A673 (cell line): ENCODE results near the gene C6orf118.

Source experiments
- EZH2 ChIP-seq: fragments of 200-600 bp; sonication (generic); IDR thresholded peaks from 2 replicates; pipeline ENCODE4 v1.6.1; 2017; ENCODE audit warnings: borderline replicate concordance, low read depth, mild to moderate bottlenecking, mixed read lengths, antibody characterized with exemption, low read length; ENCODE audit not compliant: poor library complexity, severe bottlenecking
- TF ChIP-seq, protein P1 (sequence below): fragments of 300-800, 200-600 bp; sonication (generic); conservative IDR thresholded peaks from 2 replicates; pipeline ENCODE4 v1.5.1; 2017; ENCODE audit warnings: low read depth, mild to moderate bottlenecking, antibody characterized with exemption, low read length, moderate library complexity, mixed read lengths

DNA sequence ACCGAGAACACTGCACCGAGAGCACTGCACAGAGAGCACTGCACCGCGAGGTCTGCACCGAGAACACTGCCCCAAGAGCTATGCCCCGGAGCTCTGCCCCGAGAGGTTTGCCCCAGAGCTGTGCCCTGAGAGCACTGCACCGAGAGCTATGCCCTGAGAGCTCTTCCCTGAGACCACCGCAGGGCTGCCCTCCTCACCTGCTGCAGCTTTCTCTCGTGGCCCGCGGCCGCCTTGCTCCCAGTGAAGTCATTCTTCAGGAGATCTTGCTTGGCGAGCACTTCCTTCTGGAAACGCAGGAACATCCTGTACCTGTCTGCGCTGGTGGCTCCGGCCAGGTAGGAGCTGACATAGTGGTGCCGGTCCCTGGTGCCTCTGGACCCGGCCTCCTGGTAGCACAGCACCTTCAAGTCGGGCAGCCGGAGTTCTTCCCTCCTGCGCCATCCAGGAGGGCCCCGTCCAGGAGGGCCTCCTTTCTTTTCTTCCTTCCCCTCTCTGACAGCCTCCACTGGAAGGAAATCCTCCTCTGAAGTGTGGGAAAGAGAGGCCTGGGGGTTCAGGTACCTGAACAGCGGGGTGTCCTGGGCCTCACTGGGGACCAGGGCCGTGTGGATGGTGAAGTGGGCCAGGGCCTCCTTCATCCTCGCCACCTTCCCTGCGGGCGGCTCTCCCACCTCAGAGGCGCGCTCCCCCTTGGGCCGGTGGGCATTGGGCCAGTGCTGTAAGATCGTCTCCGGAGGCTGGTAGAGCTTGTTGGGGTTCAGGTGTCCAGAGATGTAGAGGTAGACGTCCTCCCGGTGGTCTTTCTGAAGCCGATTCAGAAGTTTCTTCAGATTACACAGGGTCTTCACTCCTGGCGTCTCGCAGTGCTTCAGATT, 7.8 kb downstream of the C6orf118 start:
- TF ChIP-seq, protein P1, sequence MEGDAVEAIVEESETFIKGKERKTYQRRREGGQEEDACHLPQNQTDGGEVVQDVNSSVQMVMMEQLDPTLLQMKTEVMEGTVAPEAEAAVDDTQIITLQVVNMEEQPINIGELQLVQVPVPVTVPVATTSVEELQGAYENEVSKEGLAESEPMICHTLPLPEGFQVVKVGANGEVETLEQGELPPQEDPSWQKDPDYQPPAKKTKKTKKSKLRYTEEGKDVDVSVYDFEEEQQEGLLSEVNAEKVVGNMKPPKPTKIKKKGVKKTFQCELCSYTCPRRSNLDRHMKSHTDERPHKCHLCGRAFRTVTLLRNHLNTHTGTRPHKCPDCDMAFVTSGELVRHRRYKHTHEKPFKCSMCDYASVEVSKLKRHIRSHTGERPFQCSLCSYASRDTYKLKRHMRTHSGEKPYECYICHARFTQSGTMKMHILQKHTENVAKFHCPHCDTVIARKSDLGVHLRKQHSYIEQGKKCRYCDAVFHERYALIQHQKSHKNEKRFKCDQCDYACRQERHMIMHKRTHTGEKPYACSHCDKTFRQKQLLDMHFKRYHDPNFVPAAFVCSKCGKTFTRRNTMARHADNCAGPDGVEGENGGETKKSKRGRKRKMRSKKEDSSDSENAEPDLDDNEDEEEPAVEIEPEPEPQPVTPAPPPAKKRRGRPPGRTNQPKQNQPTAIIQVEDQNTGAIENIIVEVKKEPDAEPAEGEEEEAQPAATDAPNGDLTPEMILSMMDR, result no peak
- TF ChIP-seq EZH2, result no peak
